Ureter (tissue), 1 donor: Measurements from ENCODE around the gene MBOAT7. TPM values are rescaled to one million over a fixed set of nuclear protein-coding genes. Genes with fewer than 3 reads are reported as not detected.

ENCODE experiments used
- total RNA-seq: library from RNA; stranded (reverse); gene quantifications from one replicate; pipeline ENCODE4 v1.2.4, GENCODE V29; 2023
- donor health status: DM: yes; HTN: yes; CAD: no.

Gene MBOAT7
- total RNA-seq, 1 donor from 2014 or later, result 175 TPM

Other genes with a start within 250 kb of the MBOAT7 start
- 0.08 TPM for gene CACNG8, start 226.6 kb downstream of the MBOAT7 start, total RNA-seq
- not detected for gene CACNG6, start 197.9 kb downstream of the MBOAT7 start, total RNA-seq
- gene VSTM1, start 125.7 kb downstream of the MBOAT7 start, total RNA-seq, result not detected
- gene TARM1, start 108.2 kb downstream of the MBOAT7 start, total RNA-seq, result not detected
- 1.7 TPM for gene OSCAR, start 88.8 kb downstream of the MBOAT7 start, total RNA-seq
- 126 TPM for gene NDUFA3, start 86.7 kb downstream of the MBOAT7 start, total RNA-seq
- gene TFPT, start 73.9 kb downstream of the MBOAT7 start, total RNA-seq, result 16.8 TPM
- gene PRPF31, start 73.8 kb downstream of the MBOAT7 start, total RNA-seq, result 59.0 TPM
- 54.6 TPM for gene CNOT3, start 51.8 kb downstream of the MBOAT7 start, total RNA-seq
- gene LENG1, start 29.9 kb downstream of the MBOAT7 start, total RNA-seq, result 5.8 TPM
- 155 TPM for gene TMC4, start 16.4 kb downstream of the MBOAT7 start, total RNA-seq
- 27.7 TPM for gene TSEN34, start 1.7 kb upstream of the MBOAT7 start, total RNA-seq
- gene RPS9, start 11.3 kb upstream of the MBOAT7 start, total RNA-seq, result 1,389 TPM
- gene LILRB3, start 33.4 kb upstream of the MBOAT7 start, total RNA-seq, result 5.6 TPM
- gene LILRA6, start 53.2 kb upstream of the MBOAT7 start, total RNA-seq, result 1.6 TPM
- gene LILRB5, start 67.7 kb upstream of the MBOAT7 start, total RNA-seq, result 5.3 TPM
- gene LILRB2, start 91.5 kb upstream of the MBOAT7 start, total RNA-seq, result 2.6 TPM
- 2.1 TPM for gene LILRA5, start 123.6 kb upstream of the MBOAT7 start, total RNA-seq
- gene LILRA4, start 149.6 kb upstream of the MBOAT7 start, total RNA-seq, result 0.44 TPM
- gene LAIR1, start 175.4 kb upstream of the MBOAT7 start, total RNA-seq, result 16.1 TPM
- gene TTYH1, start 225.9 kb upstream of the MBOAT7 start, total RNA-seq, result 2.7 TPM